Activated CD8-positive, alpha-beta T cell treated with anti-CD3 and anti-CD28 coated beads, Interleukin-2, amount 10 ng/mL, durations not matched to agents 7 days and 5 days (primary cell): Measurements from ENCODE around the gene FAM168B. TPM values are rescaled to one million over a fixed set of nuclear protein-coding genes. Genes with fewer than 3 reads are reported as not detected.

ENCODE experiments used
- ATAC-seq: fragments of 150-1000 bp; cut with Tn5 transposase; one replicate; pipeline ENCODE4 v1.10.0; 2021; ENCODE audit warnings: moderate library complexity
- CTCF ChIA-PET: fragments of 350-600 bp; sonication (Branson Sonifier 250); formaldehyde crosslinking; loops from one replicate; lab custom pipeline; 2021; ENCODE audit warnings: antibody characterized with exemption; lab: Charles Lee
- POLR2A ChIA-PET: fragments of 350-600 bp; sonication (Branson Sonifier 250); formaldehyde crosslinking; loops from one replicate; lab custom pipeline; 2021; ENCODE audit warnings: antibody characterized with exemption; lab: Charles Lee
- DNase-seq: peaks from one replicate; pipeline ENCODE4 v3.0.0-alpha.2; 2020
- H3K27ac Mint-ChIP-seq: one replicate; pipeline ENCODE4 v1.8.0; 2021; ENCODE audit warnings: mild to moderate bottlenecking, mixed read lengths
- H3K27me3 Mint-ChIP-seq: one replicate; pipeline ENCODE4 v1.8.0; 2021; ENCODE audit warnings: low read depth, mixed read lengths
- H3K36me3 Mint-ChIP-seq: one replicate; pipeline ENCODE4 v1.8.0; 2021; ENCODE audit warnings: low read depth, mixed read lengths
- H3K4me1 Mint-ChIP-seq: one replicate; pipeline ENCODE4 v1.8.0; 2021; ENCODE audit warnings: low read depth, mixed read lengths
- H3K4me3 Mint-ChIP-seq: one replicate; pipeline ENCODE4 v1.8.0; 2021; ENCODE audit warnings: mild to moderate bottlenecking, mixed read lengths
- H3K9me3 Mint-ChIP-seq: one replicate; pipeline ENCODE4 v1.8.0; 2022; ENCODE audit warnings: mixed read lengths; ENCODE audit not compliant: insufficient read depth
- total RNA-seq, 2 experiments: library from RNA; stranded (reverse); gene quantifications; one replicate each; pipeline ENCODE4 v1.2.3, GENCODE V29; 2021

Gene FAM168B
- total RNA-seq, 2 experiments from 2014 or later, result 50.8 to 51.8 TPM

DNA sequence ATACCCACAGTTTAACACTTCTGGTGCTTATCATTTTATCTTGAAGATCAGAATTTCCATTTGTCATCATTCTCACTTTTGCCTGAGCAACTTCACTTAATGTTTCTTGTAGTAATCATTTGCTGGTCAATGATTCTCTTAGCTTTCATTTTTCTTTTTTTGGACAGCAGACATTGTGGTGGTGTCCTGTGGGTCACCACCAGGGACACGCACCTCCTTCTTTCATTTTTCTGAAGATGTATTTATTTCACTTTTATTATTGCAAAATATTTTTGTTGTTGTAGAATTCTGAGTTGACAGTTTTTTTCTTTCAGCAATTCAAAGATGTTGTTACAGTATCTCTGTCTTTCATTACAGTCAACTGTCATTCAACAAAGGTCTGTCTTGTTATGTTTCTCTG, 84.3 kb downstream of the FAM168B start:
- Mint-ChIP-seq H3K4me1 (peaks cover 39% of the 10 kb centered on the region), H3K27ac (no peak overlapping the region), H3K9me3 (peaks cover 12% of the 10 kb centered on the region), H3K4me3 (no peak overlapping the region), H3K27me3 (peaks cover 4% of the 10 kb centered on the region), H3K36me3 (peaks cover 6% of the 10 kb centered on the region)
- ATAC-seq, result no peak
- POLR2A ChIA-PET, result no interaction called here
- no peak for DNase-seq
- CTCF ChIA-PET, result interaction anchor here (0.8 kb wide), 1 partner anchor 32 kb away, joined by 3 read pairs; no protein-coding TSS in a partner anchor

DNA sequence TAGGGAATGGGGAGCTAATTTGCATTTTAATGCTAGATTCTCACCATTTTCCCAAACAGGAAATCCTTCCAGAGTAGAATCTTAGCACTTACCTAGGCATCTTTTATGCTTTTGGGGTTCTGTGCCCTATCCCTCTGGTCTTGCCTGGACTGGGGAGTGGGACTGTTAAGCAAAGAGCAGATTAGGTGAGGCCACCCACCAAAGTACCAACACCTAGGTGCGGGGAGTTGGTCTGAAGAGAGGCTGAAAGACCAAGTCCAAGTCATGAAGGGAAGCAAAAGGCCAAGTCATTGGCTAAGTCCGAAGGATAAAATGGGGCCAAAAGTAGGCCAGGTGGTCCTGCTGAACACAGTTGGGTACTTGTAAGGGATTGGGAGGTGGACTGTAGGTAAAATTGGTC, 86.7 kb downstream of the FAM168B start:
- no peak overlapping the region for H3K4me3 Mint-ChIP-seq
- H3K36me3 Mint-ChIP-seq, result peaks cover 3% of the 10 kb centered on the region
- H3K9me3 Mint-ChIP-seq, result peaks cover 12% of the 10 kb centered on the region
- ATAC-seq (no peak), DNase-seq (no peak)
- CTCF ChIA-PET, result interaction anchor here (1.0 kb wide), 1 partner anchor 35 kb away, joined by 5 read pairs; no protein-coding TSS in a partner anchor
- H3K27me3 Mint-ChIP-seq, result peaks cover 13% of the 10 kb centered on the region
- peaks cover 28% of the 10 kb centered on the region for H3K4me1 Mint-ChIP-seq
- no peak overlapping the region for H3K27ac Mint-ChIP-seq
- POLR2A ChIA-PET, result no interaction called here

DNA sequence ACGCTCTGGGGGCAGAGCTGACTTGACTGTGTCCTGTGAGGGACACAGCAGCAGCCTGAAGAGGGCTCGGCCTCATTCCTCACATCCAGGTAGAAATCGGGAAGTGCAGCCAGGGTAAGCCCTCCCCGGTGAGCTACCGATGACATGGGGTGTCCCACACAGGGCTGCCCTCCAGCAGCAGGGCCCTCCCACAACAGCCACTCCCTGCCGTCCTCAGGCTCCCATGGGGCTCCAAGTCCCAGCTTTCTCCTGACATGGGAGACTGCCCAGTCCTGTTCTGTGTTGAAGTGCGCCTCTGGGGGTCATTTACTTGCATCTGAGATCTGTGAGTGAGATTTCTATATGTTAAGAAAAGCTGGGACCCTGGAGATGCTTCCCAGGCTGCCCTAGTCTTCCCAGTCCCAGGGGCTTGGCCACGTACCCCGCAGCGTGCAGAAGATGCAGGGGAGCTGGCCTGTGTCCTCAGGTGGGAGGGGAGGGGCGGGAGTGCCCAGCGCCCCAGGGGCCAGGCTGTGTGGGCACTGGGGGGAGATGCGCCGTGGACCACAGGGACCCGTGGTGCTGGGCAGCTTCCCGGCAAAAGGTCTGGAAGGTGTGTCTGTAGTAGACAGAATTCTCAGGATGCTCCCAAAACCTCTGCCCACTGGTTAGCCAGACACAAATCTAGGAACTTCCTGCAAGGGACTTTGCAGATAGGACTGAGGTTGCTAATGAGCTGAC, 87.9 kb downstream of the FAM168B start:
- Mint-ChIP-seq H3K9me3 (peaks cover 12% of the 10 kb centered on the region), H3K36me3 (peaks cover 3% of the 10 kb centered on the region), H3K4me3 (no peak overlapping the region), H3K27me3 (peaks cover 16% of the 10 kb centered on the region), H3K4me1 (peaks cover 16% of the 10 kb centered on the region), H3K27ac (no peak overlapping the region)
- ChIA-PET POLR2A (no interaction called here), CTCF (interaction anchor here (1.1 kb wide), 1 partner anchor 208 kb away, joined by 3 read pairs; no protein-coding TSS in a partner anchor)
- no peak for ATAC-seq
- no peak for DNase-seq

DNA sequence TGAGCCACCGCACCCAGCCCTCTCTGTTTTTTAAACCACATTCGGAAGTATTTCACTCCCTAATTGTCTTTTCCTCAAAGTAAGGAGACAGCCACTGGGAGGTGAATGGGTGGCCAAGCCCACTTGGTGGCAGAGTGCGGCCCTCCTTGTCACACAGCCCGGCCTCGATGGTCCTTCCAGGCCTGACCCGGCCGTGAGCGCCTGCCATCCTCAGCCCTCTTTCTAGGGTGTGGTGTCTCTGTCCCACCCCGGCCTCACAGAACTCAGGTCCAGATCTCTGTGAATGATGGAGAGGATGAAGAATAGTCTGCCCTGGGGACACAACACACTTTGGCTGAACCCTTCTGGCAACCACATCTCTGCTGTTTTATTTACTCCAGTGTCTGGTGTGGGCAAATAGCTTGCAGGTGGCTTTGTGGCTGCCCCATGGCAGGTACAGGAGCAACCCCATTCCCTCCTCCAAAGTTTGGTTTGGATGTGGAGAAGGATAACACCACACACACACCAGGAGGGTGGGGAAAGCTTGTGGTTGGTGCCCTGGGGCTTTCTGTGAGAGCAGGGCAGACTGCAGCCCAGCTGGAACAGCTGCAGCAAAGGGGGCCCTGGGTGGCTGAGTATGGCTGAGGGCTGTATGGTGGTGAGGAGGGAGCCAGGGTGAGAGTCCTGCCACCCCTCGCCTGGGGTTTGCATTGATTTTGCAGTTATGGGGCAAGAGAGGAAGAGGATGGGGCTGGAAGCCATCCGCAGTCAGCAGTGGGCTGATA, 88.6 kb downstream of the FAM168B start:
- H3K4me3 Mint-ChIP-seq, result no peak overlapping the region
- peaks cover 20% of the 10 kb centered on the region for H3K27me3 Mint-ChIP-seq
- H3K27ac Mint-ChIP-seq, result no peak overlapping the region
- CTCF ChIA-PET, result interaction anchor here (1.1 kb wide), 1 partner anchor 207 kb away, joined by 3 read pairs; no protein-coding TSS in a partner anchor
- POLR2A ChIA-PET, result interaction anchor here (0.6 kb wide), 1 partner anchor 76 kb away, joined by 5 read pairs; no protein-coding TSS in a partner anchor
- H3K9me3 Mint-ChIP-seq, result peaks cover 9% of the 10 kb centered on the region
- H3K36me3 Mint-ChIP-seq, result peaks cover 3% of the 10 kb centered on the region
- ATAC-seq (no peak), DNase-seq (no peak)
- peaks cover 9% of the 10 kb centered on the region for H3K4me1 Mint-ChIP-seq

DNA sequence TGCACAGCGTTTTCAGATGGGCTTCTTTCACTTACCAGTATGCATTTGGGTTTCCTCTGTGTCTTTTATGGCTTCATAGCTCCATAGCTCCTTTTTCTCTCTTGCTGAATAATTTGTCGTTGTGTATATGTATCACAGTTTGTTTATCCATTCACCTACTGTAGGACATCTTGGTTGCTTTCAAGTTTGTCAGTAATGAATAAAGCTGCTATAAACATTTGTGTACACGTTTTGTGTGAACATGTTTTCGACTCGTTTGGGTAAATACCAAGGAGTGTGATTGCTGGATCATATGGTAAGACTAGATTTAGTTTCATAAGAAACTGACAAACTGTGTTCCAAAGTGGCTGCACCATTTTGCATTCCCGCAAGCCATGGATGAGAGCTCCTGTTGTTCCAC, 94.7 kb downstream of the FAM168B start:
- ATAC-seq, result no peak
- Mint-ChIP-seq H3K27ac (no peak overlapping the region), H3K27me3 (peaks cover 47% of the 10 kb centered on the region), H3K9me3 (no peaks in the 10 kb centered on the region), H3K4me1 (no peaks in the 10 kb centered on the region), H3K36me3 (no peaks in the 10 kb centered on the region), H3K4me3 (no peak overlapping the region)
- ChIA-PET POLR2A (no interaction called here), CTCF (no interaction called here)
- no peak for DNase-seq

Other genes starting within 250 kb of the FAM168B start
- gene PLEKHB2, start 11.9 kb upstream of the FAM168B start, total RNA-seq, result 10 to 100 TPM; 62.0 to 64.5 TPM
- 1 to 10 TPM in 1 of 2 experiments, under 1 TPM in 1; 0.89 to 1.0 TPM for gene POTEE, start 116.1 kb upstream of the FAM168B start, total RNA-seq